GM12878 (cell line): ENCODE data around the gene TRERF1. TPM values are rescaled to one million over a fixed set of nuclear protein-coding genes. Genes with fewer than 3 reads are reported as not detected.

Experiments used
- ATAC-seq: fragments of 200-7000 bp; cut with Tn5 transposase; 3 replicates; pipeline ENCODE4 v1.9.1; 2020; ENCODE audit warnings: mild to moderate bottlenecking, moderate library complexity
- BruUV-seq: library from RNA; stranded (reverse); fragments of 400-500 nt; replicated peaks from 2 replicates; lab custom pipeline; 2021; lab: Mats Ljungman, UMichigan
- CTCF ChIA-PET: fragments of 300-600 bp; sonication (Branson Sonifier 250); formaldehyde crosslinking; extraction: SDS; loops from one replicate; lab custom pipeline; 2021; ENCODE audit warnings: inconsistent platforms; lab: Yijun Ruan, JAX
- POLR2A ChIA-PET: fragments of 350-600 bp; formaldehyde crosslinking; extraction: SDS; loops from one replicate; lab custom pipeline; 2021; ENCODE audit warnings: inconsistent platforms; lab: Charles Lee
- RAD21 ChIA-PET: fragments of 300-600 bp; sonication (Branson Sonifier 250); formaldehyde crosslinking; loops from one replicate; lab custom pipeline; 2023; ENCODE audit warnings: antibody characterized with exemption; ENCODE audit not compliant: unreplicated experiment; lab: Charles Lee
- SMC1A ChIA-PET: fragments of 300-600 bp; sonication (Branson Sonifier 250); formaldehyde crosslinking; loops from one replicate; lab custom pipeline; 2023; ENCODE audit not compliant: unreplicated experiment, uncharacterized antibody; lab: Charles Lee
- DNase-seq: peaks from one replicate; pipeline ENCODE4 v3.0.0-alpha.2; 2011; ENCODE audit warnings: low read depth, low spot score
- FAIRE-seq: peaks from 3 replicates; lab custom pipeline; 2011; peaks lifted over from hg19 to GRCh38; lab: Jason Lieb, UNC
- H2AFZ ChIP-seq: 2 replicates; pipeline ENCODE4 v1.6.0; 2011; ENCODE audit warnings: low read depth, low read length, control low read depth; ENCODE audit not compliant: control insufficient read depth
- H3K27ac ChIP-seq: 2 replicates; pipeline ENCODE4 v1.5.1; 2011; ENCODE audit warnings: control low read depth; ENCODE audit not compliant: control insufficient read depth, insufficient read depth
- H3K27me3 ChIP-seq, 2 experiments: replicated peaks in 1 of 2; 2 replicates each; pipeline versions ENCODE4 v1.6.0 to v1.6.1; 2011; ENCODE audit warnings: low read length in 1 of 2; ENCODE audit not compliant: control insufficient read depth in 2 of 2, insufficient read depth in 2 of 2
- H3K36me3 ChIP-seq, 2 experiments: 2 replicates each; pipeline ENCODE4 v1.5.1; 2011; ENCODE audit warnings: low read length in 1 of 2; ENCODE audit not compliant: control insufficient read depth in 2 of 2, insufficient read depth in 2 of 2
- H3K4me1 ChIP-seq: 2 replicates; pipeline ENCODE4 v1.6.1; 2011; ENCODE audit warnings: mild to moderate bottlenecking, low read length, moderate library complexity, mixed read lengths; ENCODE audit not compliant: control insufficient read depth, insufficient read depth
- H3K4me2 ChIP-seq: 2 replicates; pipeline ENCODE4 v1.6.0; 2011; ENCODE audit warnings: control low read depth; ENCODE audit not compliant: control insufficient read depth, insufficient read depth
- H3K4me3 ChIP-seq: fragments of 200-600 bp; sonication (generic); 2 replicates; pipeline ENCODE4 v1.5.1; 2016
- H3K79me2 ChIP-seq: 2 replicates; pipeline ENCODE4 v1.6.0; 2011; ENCODE audit warnings: low read length; ENCODE audit not compliant: control insufficient read depth, insufficient read depth
- H3K9ac ChIP-seq: 2 replicates; pipeline ENCODE4 v1.8.0; 2011; ENCODE audit warnings: low read length, control low read depth, mixed read lengths; ENCODE audit not compliant: control insufficient read depth, insufficient read depth
- H3K9me3 ChIP-seq: replicated peaks from 3 replicates; pipeline ENCODE4 v1.5.1; 2011; ENCODE audit warnings: mild to moderate bottlenecking, low read length; ENCODE audit not compliant: control insufficient read depth, insufficient read depth
- H4K20me1 ChIP-seq: 2 replicates; pipeline ENCODE4 v1.6.0; 2011; ENCODE audit not compliant: control insufficient read depth, insufficient read depth
- BMI1 ChIP-seq: fragments of 450-650 bp; IDR thresholded peaks from 2 replicates; pipeline ENCODE4 v1.6.1; 2016; ENCODE audit warnings: mild to moderate bottlenecking, moderate library complexity, borderline replicate concordance
- FOS ChIP-seq: IDR thresholded peaks from 3 replicates; pipeline ENCODE4 v1.6.1; 2011; ENCODE audit warnings: borderline replicate concordance; ENCODE audit not compliant: insufficient read length; ENCODE audit errors: extremely low read depth
- LARP7 ChIP-seq: fragments of 450-650 bp; IDR thresholded peaks from 2 replicates; pipeline ENCODE4 v1.6.1; 2017; ENCODE audit warnings: mild to moderate bottlenecking
- NR2C1 ChIP-seq: fragments of 450-650 bp; IDR thresholded peaks from 2 replicates; pipeline ENCODE4 v1.6.1; 2017; ENCODE audit warnings: antibody characterized with exemption, mild to moderate bottlenecking, moderate library complexity
- NR2F1 ChIP-seq: fragments of 450-650 bp; conservative IDR thresholded peaks from 2 replicates; pipeline ENCODE4 v1.6.1; 2017; ENCODE audit warnings: mild to moderate bottlenecking
- PAX8 ChIP-seq: fragments of 450-650 bp; IDR thresholded peaks from 2 replicates; pipeline ENCODE4 v1.6.1; 2017; ENCODE audit warnings: mild to moderate bottlenecking, moderate library complexity
- RELA ChIP-seq: fragments of 450-650 bp; IDR thresholded peaks from 2 replicates; pipeline ENCODE4 v1.8.0; 2014; ENCODE audit warnings: borderline replicate concordance; ENCODE audit not compliant: partially characterized antibody
- WGBS: methylation state at CpG from one replicate; pipeline ENCODE4 v1.1.6; 2016; ENCODE audit warnings: low lambda C conversion rate; ENCODE audit not compliant: insufficient replicate concordance, insufficient coverage; ENCODE audit errors: missing lambda C conversion rate; 5-methylcytosine and 5-hydroxymethylcytosine counted together
- in situ Hi-C: fragments of 300-500 bp; cut with MboI; formaldehyde crosslinking; loops from 9 replicates; pipeline ENCODE4 v1.14.3; 2018; ENCODE audit warnings: mixed read lengths
- intact Hi-C: fragments of 100-400 bp; cut with micrococcal nuclease; formaldehyde crosslinking; loops from one replicate; pipeline ENCODE4 v1.14.2; 2022; ENCODE audit not compliant: unreplicated experiment
- polyA plus RNA-seq, 11 experiments: library from polyadenylated mRNA; depleted of rRNA in 4 of 11; unstranded in 6 of 11; stranded (reverse) in 5 of 11; fragments of >200 nt; fragmentation: Nextera tagmentation in 4 of 11; fragmentation: Illumina TruSeq in 1 of 11; extraction: Ambion mirVana in 4 of 11; extraction: Trizol in 1 of 11; gene quantifications; 1 replicate in 1 of 11; 2 replicates in 10 of 11; pipeline versions ENCODE4 v1.2.1 to v1.2.3, GENCODE V29; 2011 to 2016; ENCODE audit warnings: inconsistent platforms in 2 of 11, missing spikeins in 2 of 11, low read depth in 1 of 11
- total RNA-seq, 4 experiments: library from RNA; depleted of rRNA in 3 of 4; stranded (reverse); fragments of >200 nt in 3 of 4; fragmentation: Illumina TruSeq in 1 of 4; extraction: Trizol in 1 of 4; gene quantifications; 2 replicates each; pipeline versions ENCODE4 v1.2.1 to v1.2.3, GENCODE V29; 2013 to 2021

The TRERF1 gene
- total and polyA plus RNA-seq, 10 of the 15 experiments (the other 5 are each of a cell fraction or from before 2014, with no cell fraction given) = 2.2 to 19.4 (median 7.2) TPM

DNA sequence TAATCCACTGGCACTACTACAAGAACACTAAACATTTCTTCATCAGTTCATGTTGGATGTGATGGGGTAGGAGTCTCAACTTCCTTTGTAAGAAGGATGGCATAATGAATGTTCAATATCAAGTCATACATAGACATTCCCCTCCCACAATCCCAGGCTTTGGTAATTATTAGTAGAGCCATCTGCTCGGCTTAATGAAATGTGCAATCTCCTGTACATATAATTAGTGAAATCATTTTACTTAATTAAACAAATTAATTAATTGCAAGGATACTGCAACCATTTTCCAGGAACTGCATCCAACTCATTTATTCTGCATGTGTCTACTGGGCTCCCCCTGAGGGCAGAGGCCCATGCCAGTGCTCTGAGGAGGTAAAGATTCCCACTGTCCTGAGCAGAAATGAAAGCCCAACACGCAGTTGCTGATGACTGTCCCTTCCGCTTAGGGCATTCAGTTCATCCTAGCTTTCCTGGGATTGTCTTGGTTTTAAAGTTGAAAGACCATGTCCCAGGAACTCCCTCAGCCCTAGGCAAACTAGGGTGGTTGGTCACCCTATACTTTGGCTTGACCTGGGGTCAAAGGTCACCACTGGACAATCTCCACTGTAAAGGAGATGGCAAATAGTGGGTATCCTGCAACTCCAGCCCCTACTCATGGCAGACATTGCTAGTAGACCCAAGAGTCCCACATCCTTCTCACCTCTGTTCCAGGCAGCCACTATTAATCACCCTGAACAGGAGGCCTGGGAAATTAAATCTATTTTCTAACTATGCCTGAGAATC is 109.8 kb downstream of the TRERF1 start:
- in situ Hi-C loops = no loop called here
- BruUV-seq = no TSS peak

DNA sequence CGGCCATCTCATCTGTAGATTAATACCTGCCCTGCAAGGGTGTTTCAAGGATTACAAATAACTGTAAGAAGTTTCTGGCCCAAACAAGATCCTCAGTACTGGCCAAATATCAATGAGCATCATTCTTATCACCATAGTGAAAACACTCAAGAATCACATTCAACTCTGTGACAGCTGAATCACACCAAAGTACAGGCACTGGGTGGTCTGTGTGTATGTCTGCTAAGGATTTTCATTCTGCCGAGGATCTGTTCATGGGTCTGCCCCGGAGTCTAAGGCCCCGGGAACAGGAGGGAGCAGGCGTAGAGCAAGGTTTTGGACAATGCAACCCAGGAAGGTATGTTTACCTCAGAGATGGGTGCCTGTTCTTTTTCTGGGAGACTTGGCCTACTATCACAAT is 110.5 kb downstream of the TRERF1 start:
- ATAC-seq (no peak), DNase-seq (no peak), FAIRE-seq (no peak)
- no peaks in the 10 kb centered on the region for H3K36me3 ChIP-seq
- H3K79me2 ChIP-seq = no peaks in the 10 kb centered on the region
- H3K4me1 ChIP-seq = peaks cover 10% of the 10 kb centered on the region
- H3K27ac ChIP-seq = no peak overlapping the region
- SMC1A ChIA-PET = interaction anchor here (1.7 to 2.1 kb wide), 2 partner anchors 34 to 101 kb away, joined by 3 to 8 read pairs; no protein-coding TSS in a partner anchor
- in situ Hi-C loops = no loop called here
- intact Hi-C loops = no loop called here
- no peak overlapping the region for H2AFZ ChIP-seq
- WGBS = 96% methylated on average over 5 of the region's 5 CpGs
- H3K9me3 ChIP-seq = no peaks in the 10 kb centered on the region
- RAD21 ChIA-PET = no interaction called here
- POLR2A ChIA-PET = interaction anchor here (0.5 kb wide), 1 partner anchor 20 kb away, joined by 3 read pairs; no protein-coding TSS in a partner anchor
- H3K9ac ChIP-seq = no peak overlapping the region
- no peak overlapping the region for H3K4me3 ChIP-seq
- no TSS peak for BruUV-seq
- H3K4me2 ChIP-seq = no peak overlapping the region
- CTCF ChIA-PET = interaction anchor here (1.3 to 2.4 kb wide), 2 partner anchors 12 to 206 kb away, joined by 3 to 7 read pairs; no protein-coding TSS in a partner anchor
- no peaks in the 10 kb centered on the region for H3K27me3 ChIP-seq
- TF ChIP-seq BMI1 = no peak
- no peak for TF ChIP-seq LARP7
- TF ChIP-seq PAX8 = no peak
- no peak for TF ChIP-seq FOS
- no peaks in the 10 kb centered on the region for H4K20me1 ChIP-seq

More for the DNA sequence above, 109.8 kb downstream of the TRERF1 start:
- Histone ChIP-seq H3K9ac (no peak overlapping the region), H4K20me1 (no peaks in the 10 kb centered on the region), H3K9me3 (no peaks in the 10 kb centered on the region), H3K27me3 (no peaks in the 10 kb centered on the region), H3K27ac (no peak overlapping the region), H3K79me2 (no peaks in the 10 kb centered on the region), H3K4me1 (peaks cover 10% of the 10 kb centered on the region), H2AFZ (no peak overlapping the region), H3K4me2 (no peak overlapping the region), H3K4me3 (no peak overlapping the region), H3K36me3 (no peaks in the 10 kb centered on the region)
- FAIRE-seq = no peak
- no peak for ATAC-seq
- 100% methylated on average over 3 of the region's 3 CpGs for WGBS
- ChIA-PET RAD21 (no interaction called here), CTCF (no interaction called here), POLR2A (no interaction called here), SMC1A (no interaction called here)
- no peak for DNase-seq
- intact Hi-C loops = no loop called here
- TF ChIP-seq NR2C1 = 0 out of 2 replicates have a peak, but pooled peaks have one; percentile 34
- no peak for TF ChIP-seq RELA
- TF ChIP-seq NR2F1 = peak; percentile 46; the same call in 1 of the 2 replicates
